Lower lobe of right lung (tissue), 2 donors: ENCODE measurements around the gene CDC42BPB. TPM values are rescaled to one million over a fixed set of nuclear protein-coding genes. Genes with fewer than 3 reads are reported as not detected.

Experiments
- ATAC-seq, 2 donors: fragments of 200-7000 bp; cut with Tn5 transposase; one replicate each; pipeline ENCODE4 v1.9.1; 2020 to 2022; ENCODE audit warnings: mild to moderate bottlenecking in 2 of 2, moderate library complexity in 2 of 2
- DNase-seq: peaks from one replicate; pipeline ENCODE4 v3.0.0-alpha.2; 2020
- H3K27ac ChIP-seq: fragments of 200-600 bp; one replicate; pipeline ENCODE4 v1.8.0; 2022
- H3K27me3 ChIP-seq: fragments of 200-600 bp; one replicate; pipeline ENCODE4 v1.8.0; 2022; ENCODE audit warnings: low read depth
- H3K36me3 ChIP-seq: fragments of 200-600 bp; one replicate; pipeline ENCODE4 v1.8.0; 2022; ENCODE audit warnings: mild to moderate bottlenecking
- H3K4me1 ChIP-seq: fragments of 200-600 bp; one replicate; pipeline ENCODE4 v1.8.0; 2022
- H3K4me3 ChIP-seq: fragments of 200-600 bp; one replicate; pipeline ENCODE4 v1.8.0; 2022; ENCODE audit warnings: mild to moderate bottlenecking
- H3K9me3 ChIP-seq: fragments of 200-600 bp; one replicate; pipeline ENCODE4 v1.8.0; 2022
- CTCF ChIP-seq: fragments of 200-600 bp; IDR thresholded peaks from one replicate; pipeline ENCODE4 v1.8.0; 2022; ENCODE audit warnings: antibody characterized with exemption, mild to moderate bottlenecking
- intact Hi-C: fragments of 100-400 bp; cut with DNase I; formaldehyde crosslinking; loops from one replicate; pipeline ENCODE4 v1.11.0; 2022
- total RNA-seq: library from RNA; stranded (reverse); fragmentation: NEBNext Ultra II Directional; extraction: Animal tissue kit (Norgen Biotek cat#: 25700); gene quantifications from one replicate; pipeline ENCODE4 v1.2.1, GENCODE V29; 2021
- donor health status: DM: no; HTN: yes; CAD: no; lungs with severe emphysema.

Gene CDC42BPB
- total RNA-seq, 1 donor from 2014 or later, result 114 TPM

GRCh38 chr14:102901633-102902032 is 155.7 kb downstream of the CDC42BPB start:
- ATAC-seq (no peak), DNase-seq (no peak)
- peaks cover 27% of the 10 kb centered on the region for H3K4me1 ChIP-seq
- TF ChIP-seq CTCF, result no peak
- H3K4me3 ChIP-seq, result no peak overlapping the region
- no peak overlapping the region for H3K27ac ChIP-seq
- H3K36me3 ChIP-seq, result peaks cover 56% of the 10 kb centered on the region
- H3K9me3 ChIP-seq, result no peaks in the 10 kb centered on the region
- intact Hi-C loops, result no loop called here
- no peaks in the 10 kb centered on the region for H3K27me3 ChIP-seq

- peak; percentile 51 for DNase-seq
- Histone ChIP-seq H3K36me3 (peaks cover 52% of the 10 kb centered on the region), H3K27me3 (no peaks in the 10 kb centered on the region), H3K27ac (no peak overlapping the region), H3K9me3 (no peaks in the 10 kb centered on the region), H3K4me1 (peaks cover 27% of the 10 kb centered on the region), H3K4me3 (no peak overlapping the region)
- no peak for TF ChIP-seq CTCF
- ATAC-seq, result peak; percentile 30 to 51
- intact Hi-C loops, result no loop called here
Observed at GRCh38 chr14:102900631-102901571, 156.4 kb downstream of the CDC42BPB start.

- no peaks in the 10 kb centered on the region for H3K27me3 ChIP-seq
- no peak overlapping the region for H3K27ac ChIP-seq
- intact Hi-C loops, result no loop called here
- TF ChIP-seq CTCF, result no peak
- no peaks in the 10 kb centered on the region for H3K9me3 ChIP-seq
- H3K4me1 ChIP-seq, result peaks cover 27% of the 10 kb centered on the region
- peaks cover 49% of the 10 kb centered on the region for H3K36me3 ChIP-seq
- ATAC-seq, result no peak
- H3K4me3 ChIP-seq, result no peak overlapping the region
- DNase-seq, result no peak
Observed at GRCh38 chr14:102899516-102899900, 157.8 kb downstream of the CDC42BPB start.

GRCh38 chr14:102898776-102899515 is 158.4 kb downstream of the CDC42BPB start:
- TF ChIP-seq CTCF, result no peak
- ATAC-seq, result no peak
- Histone ChIP-seq H3K9me3 (no peaks in the 10 kb centered on the region), H3K27ac (no peak overlapping the region), H3K4me1 (peaks cover 27% of the 10 kb centered on the region), H3K4me3 (no peak overlapping the region), H3K27me3 (no peaks in the 10 kb centered on the region), H3K36me3 (peaks cover 44% of the 10 kb centered on the region)
- intact Hi-C loops, result no loop called here
- DNase-seq, result no peak

GRCh38 chr14:102898298-102898697 is 159.1 kb downstream of the CDC42BPB start:
- Histone ChIP-seq H3K4me1 (peaks cover 27% of the 10 kb centered on the region), H3K36me3 (peaks cover 37% of the 10 kb centered on the region)

More at GRCh38 chr14:102898298-102898697, 159.1 kb downstream of the CDC42BPB start:
- no peak for ATAC-seq
- H3K4me3 ChIP-seq, result no peak overlapping the region
- DNase-seq, result no peak
- H3K27me3 ChIP-seq, result no peaks in the 10 kb centered on the region
- intact Hi-C loops, result no loop called here
- no peak overlapping the region for H3K27ac ChIP-seq
- no peak for TF ChIP-seq CTCF
- H3K9me3 ChIP-seq, result no peaks in the 10 kb centered on the region
